Caki2 (cell line): ENCODE measurements around the gene ISCU. TPM values are rescaled to one million over a fixed set of nuclear protein-coding genes. Genes with fewer than 3 reads are reported as not detected.
"Not testable (repeated sequence)": the region's sequence is repeated elsewhere in the genome, so short reads cannot be mapped to it uniquely, and the experiment has no call there.

Experiments
- DNase-seq: peaks from one replicate; pipeline ENCODE4 v3.0.0-alpha.2; 2015; ENCODE audit warnings: low read depth
- in situ Hi-C: cut with HindIII; loops from 2 replicates; pipeline ENCODE4 v1.10.0; 2016; ENCODE audit warnings: low sequenced_read_pairs, low pct_unique_long_range_greater_than_20kb, mixed read lengths
- total RNA-seq: library from RNA; depleted of rRNA; stranded (reverse); fragments of >200 nt; shearing (Covaris generic); gene quantifications from 2 replicates; pipeline ENCODE4 v1.2.3, GENCODE V29; 2014; ENCODE audit warnings: low replicate concordance

ISCU gene
- total RNA-seq, 1 experiment from 2014 or later = 84.4 TPM

GRCh38 chr12:108538146-108538545 lies 24.2 kb upstream of the ISCU start:
- in situ Hi-C loops = no loop called here
- DNase-seq = no peak

GRCh38 chr12:108538616-108539195 lies 23.7 kb upstream of the ISCU start:
- no peak for DNase-seq
- in situ Hi-C loops = no loop called here

GRCh38 chr12:108542320-108542719 lies 20.1 kb upstream of the ISCU start:
- in situ Hi-C loops = no loop called here
- DNase-seq = no peak

- in situ Hi-C loops = no loop called here
- no peak for DNase-seq
Observed at GRCh38 chr12:108543652-108544051, 18.7 kb upstream of the ISCU start.

GRCh38 chr12:108547686-108548085 lies 14.7 kb upstream of the ISCU start:
- in situ Hi-C loops = no loop called here
- no peak for DNase-seq

- in situ Hi-C loops = no loop called here
- no peak for DNase-seq
Observed at GRCh38 chr12:108548954-108549521, 13.4 kb upstream of the ISCU start.

- in situ Hi-C loops = no loop called here
- no peak for DNase-seq
Observed at GRCh38 chr12:108551535-108551934, 10.9 kb upstream of the ISCU start.

- no peak for DNase-seq
- in situ Hi-C loops = no loop called here
Observed at GRCh38 chr12:108553799-108554198, 8.6 kb upstream of the ISCU start.

- in situ Hi-C loops, DNase-seq: not testable (repeated sequence)
Observed at GRCh38 chr12:108555383-108555782, 7.0 kb upstream of the ISCU start.

- no peak for DNase-seq
- in situ Hi-C loops = no loop called here
Observed at GRCh38 chr12:108559007-108559655, 3.3 kb upstream of the ISCU start.

- DNase-seq = no peak
- in situ Hi-C loops = no loop called here
Observed at GRCh38 chr12:108559748-108560147, 2.6 kb upstream of the ISCU start.

- DNase-seq = no peak
- in situ Hi-C loops = no loop called here
Observed at GRCh38 chr12:108560321-108560721, 2.1 kb upstream of the ISCU start.

GRCh38 chr12:108560752-108561719 lies 1.4 kb upstream of the ISCU start, which contains the start of gene SART3:
SART3 (minus strand) TSS chr12:108561173; CDS start chr12:108561154, 19 bp downstream.
- in situ Hi-C loops = no loop called here
- DNase-seq = peak; percentile 88

GRCh38 chr12:108561852-108562347 lies 496 bp upstream of the ISCU start:
- DNase-seq = no peak
- in situ Hi-C loops = no loop called here

GRCh38 chr12:108563136-108563803 lies 874 bp downstream of the ISCU start:
- in situ Hi-C loops = no loop called here

GRCh38 chr12:108563804-108564151 lies 1.4 kb downstream of the ISCU start:
- in situ Hi-C loops = no loop called here
- no peak for DNase-seq

More at GRCh38 chr12:108563136-108563803, 874 bp downstream of the ISCU start:
- peak; percentile 80 for DNase-seq

GRCh38 chr12:108564724-108565123 lies 2.3 kb downstream of the ISCU start:
- in situ Hi-C loops = no loop called here
- DNase-seq = no peak

- in situ Hi-C loops = no loop called here
Observed at GRCh38 chr12:108565146-108565545, 2.8 kb downstream of the ISCU start.

More at GRCh38 chr12:108565146-108565545, 2.8 kb downstream of the ISCU start:
- DNase-seq = no peak
